HCEC 1CT (cell line): ENCODE results near the gene FOXN3.
"Not testable (repeated sequence)": the region's sequence is repeated elsewhere in the genome, so short reads cannot be mapped to it uniquely, and the experiment has no call there.

ENCODE experiments used
- DNase-seq: peaks from one replicate; pipeline ENCODE4 v3.0.0-alpha.2; 2017

Gene FOXN3

DNA sequence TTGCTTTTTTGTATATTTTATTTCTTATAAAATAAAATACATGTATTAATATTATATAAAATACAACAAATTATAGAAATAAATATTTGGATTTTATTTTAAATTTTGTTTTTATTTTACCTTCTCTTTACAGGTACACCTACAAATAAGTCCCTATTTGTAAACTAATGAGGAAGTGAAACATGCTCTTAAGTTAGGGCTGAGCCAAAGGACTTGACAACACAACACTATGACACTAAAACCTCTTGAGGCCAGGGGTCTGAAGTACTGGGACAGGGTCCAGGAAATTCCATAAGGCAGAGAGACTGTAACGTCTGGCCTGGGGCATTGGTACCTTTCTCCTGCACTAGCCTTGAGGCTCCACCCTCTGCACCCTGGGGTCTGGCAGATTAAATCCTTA, 293.2 kb downstream of the FOXN3 start:
- no peak for DNase-seq

DNA sequence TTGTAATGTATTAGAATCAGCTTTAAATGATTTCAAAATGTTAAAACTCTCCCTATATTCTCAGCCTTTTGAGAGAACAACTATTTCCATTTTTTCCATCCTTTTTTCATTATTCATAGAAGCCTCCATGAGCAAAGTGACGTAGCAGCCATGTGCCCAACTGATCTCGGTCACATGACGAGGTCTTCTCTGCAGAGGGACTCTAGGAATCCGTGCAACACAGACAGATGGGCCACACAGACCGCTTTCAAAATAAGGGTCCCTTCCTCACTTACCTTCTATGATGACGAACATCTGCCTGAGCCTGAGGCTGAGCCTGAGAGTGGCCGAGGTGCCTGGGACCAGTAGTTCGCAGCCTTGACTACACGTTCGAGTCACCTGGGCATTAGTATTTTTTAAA, 293.8 kb downstream of the FOXN3 start:
- no peak for DNase-seq

DNA sequence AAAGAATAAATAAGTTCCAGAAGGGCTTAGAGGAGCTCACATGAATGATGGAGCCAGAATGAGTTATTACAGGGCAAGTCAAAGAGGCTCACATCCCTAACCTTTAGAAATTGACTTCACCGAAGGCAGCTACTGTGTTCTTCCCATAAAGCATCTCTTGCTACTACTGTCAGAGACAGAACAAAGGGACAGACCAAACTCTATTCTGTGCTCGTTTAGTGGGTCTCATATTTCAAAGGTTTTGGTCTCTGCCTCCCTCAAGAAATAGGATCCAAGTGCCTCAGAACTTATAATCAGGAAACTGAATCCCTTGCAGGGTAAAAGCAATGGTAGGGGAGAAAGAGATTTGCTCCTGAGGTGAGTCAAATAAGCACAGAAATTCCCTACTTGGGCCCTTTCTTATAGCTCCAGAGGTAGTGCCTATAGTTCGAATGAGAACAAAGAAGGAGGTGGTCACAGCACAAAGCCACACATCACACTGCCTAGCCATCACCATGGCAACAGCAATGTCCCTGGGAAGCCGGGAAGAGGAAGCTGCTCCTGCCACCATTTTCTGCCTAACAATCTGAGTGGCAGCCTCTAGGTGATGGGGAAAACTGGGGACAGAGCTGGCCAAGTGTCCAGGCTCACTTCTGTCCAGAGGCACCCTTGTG, 294.9 kb downstream of the FOXN3 start:
- DNase-seq = no peak

DNA sequence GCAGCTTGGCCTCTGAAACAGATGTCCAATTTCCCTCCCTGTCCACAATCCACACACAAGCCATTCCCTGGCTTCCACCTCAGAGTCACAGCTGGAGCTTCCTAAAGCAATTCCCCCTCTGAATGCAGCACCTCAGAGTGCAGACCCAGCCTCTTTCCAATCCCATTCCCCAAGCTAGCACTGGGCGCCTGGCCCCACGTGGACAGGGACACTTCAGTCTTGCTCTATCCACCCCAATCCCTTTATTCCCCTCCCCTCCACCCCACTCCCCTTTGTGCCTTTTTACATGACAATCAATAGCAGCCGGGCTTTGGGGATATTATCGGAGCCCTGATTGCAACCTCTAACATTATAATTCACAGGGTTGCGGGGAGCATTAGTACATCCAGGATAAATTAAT, 300.0 kb downstream of the FOXN3 start:
- no peak for DNase-seq

DNA sequence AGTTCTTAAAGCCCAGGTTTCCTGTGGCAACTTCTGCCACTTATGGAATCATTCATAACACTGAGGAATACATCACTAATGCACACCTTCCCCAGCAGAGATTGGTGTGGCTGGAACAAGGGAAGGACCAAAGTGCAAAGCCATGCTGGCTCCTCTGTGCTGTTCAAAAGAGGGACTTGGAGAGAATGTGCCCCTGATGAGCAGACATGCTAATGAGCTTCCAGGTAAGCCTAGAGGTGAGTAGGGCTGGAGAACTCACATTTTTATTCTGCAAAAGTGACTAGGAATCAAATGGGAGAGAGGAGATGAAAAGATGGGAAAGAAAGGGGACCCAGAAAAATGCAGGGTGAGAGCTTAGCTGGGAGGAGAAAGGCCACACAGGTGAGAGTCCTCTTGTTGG, 302.9 kb downstream of the FOXN3 start:
- no peak for DNase-seq

DNA sequence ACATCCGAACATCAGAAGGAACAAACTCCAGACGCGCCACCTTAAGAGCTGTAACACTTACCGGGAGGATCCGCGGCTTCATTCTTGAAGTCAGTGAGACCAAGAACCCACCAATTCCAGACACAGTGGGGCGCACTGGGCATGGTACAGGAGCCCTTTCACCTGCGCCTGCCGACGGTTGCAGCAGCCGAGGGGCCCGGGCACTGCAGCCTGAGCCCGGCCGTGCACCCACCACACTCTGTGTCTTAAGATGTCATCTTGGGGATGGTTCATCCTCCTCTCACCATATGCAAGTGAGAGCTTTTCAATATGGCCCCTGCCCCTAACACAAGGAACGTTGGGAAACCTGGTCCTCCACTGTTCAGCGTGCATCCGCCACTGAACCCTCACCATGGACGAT, 304.3 kb downstream of the FOXN3 start:
- DNase-seq = no peak

DNA sequence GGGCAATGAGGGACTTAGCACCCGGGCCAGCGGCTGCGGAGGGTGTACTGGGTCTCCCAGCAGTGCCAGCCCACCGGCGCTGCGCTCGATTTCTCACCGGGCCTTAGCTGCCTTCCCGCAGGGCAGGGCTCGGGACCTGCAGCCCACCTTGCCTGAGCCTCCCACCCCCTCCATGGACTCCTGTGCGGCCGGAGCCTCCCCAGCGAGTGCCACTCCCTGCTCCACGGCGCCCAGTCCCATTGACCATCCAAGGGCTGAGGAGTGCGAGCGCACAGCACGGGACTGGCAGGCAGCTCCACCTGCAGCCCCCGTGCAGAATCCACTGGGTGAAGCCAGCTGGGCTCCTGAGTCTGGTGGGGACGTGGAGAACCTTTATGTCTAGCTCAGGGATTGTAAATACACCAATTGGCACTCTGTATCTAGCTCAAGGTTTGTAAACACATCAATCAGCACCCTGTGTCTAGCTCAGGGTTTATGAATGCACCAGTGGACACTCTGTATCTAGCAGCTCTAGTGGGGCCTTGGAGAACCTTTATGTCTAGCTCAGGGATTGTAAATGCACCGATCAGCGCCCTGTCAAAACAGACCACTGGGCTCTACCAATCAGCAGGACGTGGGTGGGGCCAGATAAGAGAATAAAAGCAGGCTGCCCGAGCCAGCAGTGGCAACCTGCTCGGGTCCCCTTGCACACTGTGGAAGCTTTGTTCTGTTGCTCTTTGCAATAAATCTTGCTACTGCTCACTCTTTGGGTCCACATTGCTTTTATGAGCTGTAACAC, 305.1 kb downstream of the FOXN3 start:
- DNase-seq = not testable (repeated sequence)

DNA sequence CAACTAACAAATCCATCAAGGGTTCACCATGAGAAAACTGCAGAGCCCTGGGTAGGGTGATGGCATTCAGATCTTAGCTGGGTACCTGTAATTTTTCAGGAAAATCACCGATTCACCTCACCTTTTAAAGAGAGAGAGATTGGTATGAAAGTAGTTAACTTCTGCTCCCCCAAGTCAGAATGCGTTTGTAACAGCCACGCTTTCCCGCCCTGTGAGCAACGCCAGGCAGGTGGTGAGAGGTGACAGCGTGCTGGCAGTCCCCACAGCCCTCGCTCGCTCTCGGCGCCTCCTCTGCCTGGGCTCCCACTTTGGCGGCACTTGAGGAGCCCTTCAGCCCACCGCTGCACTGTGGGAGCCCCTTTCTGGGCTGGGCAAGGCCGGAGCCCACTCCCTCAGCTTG, 305.8 kb downstream of the FOXN3 start:
- not testable (repeated sequence) for DNase-seq

DNA sequence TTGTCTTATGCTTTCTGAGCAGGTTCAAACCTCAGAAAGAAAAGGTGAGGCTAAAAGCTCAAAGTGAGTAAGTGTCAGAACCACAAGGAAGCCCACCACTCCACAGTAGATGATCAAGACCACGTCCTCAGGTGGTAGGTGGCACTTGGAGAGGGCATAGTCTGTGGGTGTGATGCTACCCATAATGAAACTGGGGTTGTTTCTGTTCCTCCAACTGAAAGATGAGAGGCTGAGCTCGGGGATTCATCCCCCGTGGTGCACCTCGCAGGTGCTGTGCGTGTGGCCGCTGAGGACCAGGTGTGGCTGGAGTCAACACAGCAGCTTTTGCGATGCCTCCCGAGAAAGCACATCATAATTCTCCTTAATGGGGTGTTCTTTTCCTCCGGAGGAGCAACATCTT, 306.9 kb downstream of the FOXN3 start:
- DNase-seq = no peak

DNA sequence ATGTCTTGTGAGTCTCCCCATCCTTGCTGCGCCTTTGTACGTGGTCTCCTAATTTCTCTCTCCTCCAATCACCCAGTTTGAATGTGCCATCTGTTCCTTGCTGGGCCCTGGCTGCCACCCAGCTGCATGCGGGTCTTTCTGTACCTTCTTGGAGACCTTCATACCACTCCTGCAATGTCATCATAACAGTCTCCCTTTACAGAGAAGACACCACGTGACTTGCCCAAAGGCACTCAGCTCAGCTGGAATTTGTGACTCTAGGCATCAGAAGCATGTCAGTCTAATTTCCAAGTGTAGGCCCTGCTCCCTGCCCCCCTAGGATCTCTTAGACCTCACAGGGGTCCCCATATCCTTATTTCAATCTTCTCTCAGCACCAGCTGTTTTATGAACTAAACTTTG, 308.4 kb downstream of the FOXN3 start:
- no peak for DNase-seq

DNA sequence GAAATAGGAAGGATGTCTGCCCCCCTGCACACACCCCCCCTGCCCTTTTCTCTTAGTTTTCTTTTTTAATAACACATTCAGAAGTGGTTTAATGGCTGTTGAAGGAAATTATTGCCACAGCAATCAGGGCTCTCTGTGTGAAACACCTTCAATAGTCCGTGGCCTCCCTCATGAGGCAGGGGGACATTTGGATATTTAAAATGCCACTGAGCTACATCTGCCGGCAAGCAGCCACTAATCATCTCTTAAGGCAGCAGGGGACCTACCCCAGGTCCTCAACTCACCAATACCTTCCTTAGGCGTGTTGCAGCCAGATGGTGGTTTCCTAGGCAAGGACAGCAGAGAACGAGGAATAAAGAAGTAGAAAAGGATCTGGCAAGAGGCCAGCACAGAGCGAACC, 309.4 kb downstream of the FOXN3 start:
- DNase-seq = no peak
